ENCODE results near the gene PCDHGB1.

GRCh38 chr5:141374627-141375026 is 24.7 kb downstream of the PCDHGB1 start:
- TF ChIP-seq, protein P1, sequence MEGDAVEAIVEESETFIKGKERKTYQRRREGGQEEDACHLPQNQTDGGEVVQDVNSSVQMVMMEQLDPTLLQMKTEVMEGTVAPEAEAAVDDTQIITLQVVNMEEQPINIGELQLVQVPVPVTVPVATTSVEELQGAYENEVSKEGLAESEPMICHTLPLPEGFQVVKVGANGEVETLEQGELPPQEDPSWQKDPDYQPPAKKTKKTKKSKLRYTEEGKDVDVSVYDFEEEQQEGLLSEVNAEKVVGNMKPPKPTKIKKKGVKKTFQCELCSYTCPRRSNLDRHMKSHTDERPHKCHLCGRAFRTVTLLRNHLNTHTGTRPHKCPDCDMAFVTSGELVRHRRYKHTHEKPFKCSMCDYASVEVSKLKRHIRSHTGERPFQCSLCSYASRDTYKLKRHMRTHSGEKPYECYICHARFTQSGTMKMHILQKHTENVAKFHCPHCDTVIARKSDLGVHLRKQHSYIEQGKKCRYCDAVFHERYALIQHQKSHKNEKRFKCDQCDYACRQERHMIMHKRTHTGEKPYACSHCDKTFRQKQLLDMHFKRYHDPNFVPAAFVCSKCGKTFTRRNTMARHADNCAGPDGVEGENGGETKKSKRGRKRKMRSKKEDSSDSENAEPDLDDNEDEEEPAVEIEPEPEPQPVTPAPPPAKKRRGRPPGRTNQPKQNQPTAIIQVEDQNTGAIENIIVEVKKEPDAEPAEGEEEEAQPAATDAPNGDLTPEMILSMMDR (IDR thresholded peaks at IDR 0.05; ENCODE audit: low read depth, low read length), result no peak
- no peak for TF ChIP-seq POLR2A (IDR thresholded peaks at IDR 0.05; ENCODE audit: extremely low read depth, insufficient read length)
